HCT116 (cell line): Measurements from ENCODE around the gene APOBEC3G.
"Not testable (repeated sequence)": the region's sequence is repeated elsewhere in the genome, so short reads cannot be mapped to it uniquely, and the experiment has no call there.

ENCODE experiments used
- POLR2A ChIP-seq: IDR thresholded peaks from 2 replicates; pipeline ENCODE4 v1.7.0; 2011; ENCODE audit warnings: borderline replicate concordance; ENCODE audit not compliant: insufficient read depth, insufficient read length; ENCODE audit errors: extremely low read depth
- POLR2AphosphoS5 ChIP-seq: IDR thresholded peaks from 2 replicates; pipeline ENCODE4 v1.6.1; 2011; ENCODE audit warnings: mild to moderate bottlenecking, low read depth, low read length, moderate library complexity
- SIN3A ChIP-seq: IDR thresholded peaks from 2 replicates; pipeline ENCODE4 v1.6.1; 2012; ENCODE audit warnings: low read depth
- TF ChIP-seq, protein P1 (sequence below), 3 experiments: fragments of 200-600 bp in 1 of 3; sonication (generic) in 1 of 3; IDR thresholded peaks in 2 of 3; conservative IDR thresholded peaks in 1 of 3; 2 replicates each; pipeline ENCODE4 v1.5.1; 2012 to 2017; ENCODE audit warnings: low read depth in 2 of 3, low read length in 2 of 3, antibody characterized with exemption in 1 of 3, borderline replicate concordance in 1 of 3, control low read depth in 1 of 3, mild to moderate bottlenecking in 1 of 3, mixed read lengths in 1 of 3, mixed run types in 1 of 3, moderate library complexity in 1 of 3; ENCODE audit not compliant: insufficient read depth in 1 of 3
- TF ChIP-seq, protein P2 (sequence below): IDR thresholded peaks from 2 replicates; pipeline ENCODE4 v1.6.1; 2012; ENCODE audit warnings: low read depth

- not testable (repeated sequence) for TF ChIP-seq POLR2A, POLR2AphosphoS5, SIN3A
- TF ChIP-seq, protein P1, sequence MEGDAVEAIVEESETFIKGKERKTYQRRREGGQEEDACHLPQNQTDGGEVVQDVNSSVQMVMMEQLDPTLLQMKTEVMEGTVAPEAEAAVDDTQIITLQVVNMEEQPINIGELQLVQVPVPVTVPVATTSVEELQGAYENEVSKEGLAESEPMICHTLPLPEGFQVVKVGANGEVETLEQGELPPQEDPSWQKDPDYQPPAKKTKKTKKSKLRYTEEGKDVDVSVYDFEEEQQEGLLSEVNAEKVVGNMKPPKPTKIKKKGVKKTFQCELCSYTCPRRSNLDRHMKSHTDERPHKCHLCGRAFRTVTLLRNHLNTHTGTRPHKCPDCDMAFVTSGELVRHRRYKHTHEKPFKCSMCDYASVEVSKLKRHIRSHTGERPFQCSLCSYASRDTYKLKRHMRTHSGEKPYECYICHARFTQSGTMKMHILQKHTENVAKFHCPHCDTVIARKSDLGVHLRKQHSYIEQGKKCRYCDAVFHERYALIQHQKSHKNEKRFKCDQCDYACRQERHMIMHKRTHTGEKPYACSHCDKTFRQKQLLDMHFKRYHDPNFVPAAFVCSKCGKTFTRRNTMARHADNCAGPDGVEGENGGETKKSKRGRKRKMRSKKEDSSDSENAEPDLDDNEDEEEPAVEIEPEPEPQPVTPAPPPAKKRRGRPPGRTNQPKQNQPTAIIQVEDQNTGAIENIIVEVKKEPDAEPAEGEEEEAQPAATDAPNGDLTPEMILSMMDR (IDR thresholded peaks at IDR 0.05 in 2 of 3, conservative IDR thresholded peaks at IDR 0.05 in 1 of 3; ENCODE audit: borderline replicate concordance in 1 of 3, insufficient read depth in 1 of 3, low read depth in 2 of 3, low read length in 2 of 3), result not testable (repeated sequence)
- TF ChIP-seq, protein P2, sequence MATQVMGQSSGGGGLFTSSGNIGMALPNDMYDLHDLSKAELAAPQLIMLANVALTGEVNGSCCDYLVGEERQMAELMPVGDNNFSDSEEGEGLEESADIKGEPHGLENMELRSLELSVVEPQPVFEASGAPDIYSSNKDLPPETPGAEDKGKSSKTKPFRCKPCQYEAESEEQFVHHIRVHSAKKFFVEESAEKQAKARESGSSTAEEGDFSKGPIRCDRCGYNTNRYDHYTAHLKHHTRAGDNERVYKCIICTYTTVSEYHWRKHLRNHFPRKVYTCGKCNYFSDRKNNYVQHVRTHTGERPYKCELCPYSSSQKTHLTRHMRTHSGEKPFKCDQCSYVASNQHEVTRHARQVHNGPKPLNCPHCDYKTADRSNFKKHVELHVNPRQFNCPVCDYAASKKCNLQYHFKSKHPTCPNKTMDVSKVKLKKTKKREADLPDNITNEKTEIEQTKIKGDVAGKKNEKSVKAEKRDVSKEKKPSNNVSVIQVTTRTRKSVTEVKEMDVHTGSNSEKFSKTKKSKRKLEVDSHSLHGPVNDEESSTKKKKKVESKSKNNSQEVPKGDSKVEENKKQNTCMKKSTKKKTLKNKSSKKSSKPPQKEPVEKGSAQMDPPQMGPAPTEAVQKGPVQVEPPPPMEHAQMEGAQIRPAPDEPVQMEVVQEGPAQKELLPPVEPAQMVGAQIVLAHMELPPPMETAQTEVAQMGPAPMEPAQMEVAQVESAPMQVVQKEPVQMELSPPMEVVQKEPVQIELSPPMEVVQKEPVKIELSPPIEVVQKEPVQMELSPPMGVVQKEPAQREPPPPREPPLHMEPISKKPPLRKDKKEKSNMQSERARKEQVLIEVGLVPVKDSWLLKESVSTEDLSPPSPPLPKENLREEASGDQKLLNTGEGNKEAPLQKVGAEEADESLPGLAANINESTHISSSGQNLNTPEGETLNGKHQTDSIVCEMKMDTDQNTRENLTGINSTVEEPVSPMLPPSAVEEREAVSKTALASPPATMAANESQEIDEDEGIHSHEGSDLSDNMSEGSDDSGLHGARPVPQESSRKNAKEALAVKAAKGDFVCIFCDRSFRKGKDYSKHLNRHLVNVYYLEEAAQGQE, result not testable (repeated sequence)
Observed at GRCh38 chr22:39049486-39049885, 27.6 kb upstream of the APOBEC3G start.
